ENCODE results near the gene HMGN2. TPM values are rescaled to one million over a fixed set of nuclear protein-coding genes. Genes with fewer than 3 reads are reported as not detected.
A peak's percentile ranks its signal among the peaks of the same experiment; 100 is the strongest.

HMGN2 gene
- total RNA-seq, 1 donor from 2014 or later: 462 TPM

- H3K27me3 Mint-ChIP-seq: no peaks in the 10 kb centered on the region
- CTCF ChIA-PET: no interaction called here
- no peak for TF ChIP-seq CTCF (IDR thresholded peaks at IDR 0.05)
- POLR2A ChIA-PET: interaction anchor here (0.5 to 0.6 kb wide), 2 partner anchors 11 to 367 kb away, joined by 3 to 6 read pairs; no protein-coding TSS in a partner anchor
- peaks cover 49% of the 10 kb centered on the region for H3K4me1 Mint-ChIP-seq
- DNase-seq (no peak), ATAC-seq (ENCODE audit: low read depth) (no peak)
- no peak overlapping the region for H3K4me3 Mint-ChIP-seq
- no peaks in the 10 kb centered on the region for H3K9me3 Mint-ChIP-seq
- intact Hi-C loops (cut with micrococcal nuclease): no loop called here
- peak overlapping the region; percentile 14 for H3K27ac Mint-ChIP-seq
- peaks cover 62% of the 10 kb centered on the region for H3K36me3 Mint-ChIP-seq (ENCODE audit: low read depth)
These were observed 3.7 kb downstream of the HMGN2 start for GRCh38 chr1:26475989-26476388.

DNA sequence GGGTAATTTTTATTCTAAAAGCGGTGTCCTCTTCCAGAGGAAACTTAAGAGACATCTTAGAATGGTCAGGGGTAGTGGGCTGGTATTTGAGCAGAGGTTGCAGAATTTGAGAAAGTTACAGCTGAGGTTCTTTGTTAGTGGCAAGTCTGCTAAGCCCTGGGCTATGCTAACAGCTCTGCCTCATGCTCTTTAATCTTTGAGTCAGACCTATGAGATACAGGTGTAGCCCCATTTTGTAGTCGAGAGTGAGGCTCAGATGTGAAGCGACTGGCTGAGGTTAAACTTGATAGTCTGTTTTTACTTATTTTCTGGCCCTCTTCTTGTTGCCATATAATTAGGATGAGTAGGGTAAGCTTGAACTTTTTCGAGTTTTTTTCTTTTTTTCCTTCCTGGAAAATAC lies 4.7 kb downstream of the HMGN2 start:
- DNase-seq (no peak), ATAC-seq (ENCODE audit: low read depth) (no peak)
- H3K9me3 Mint-ChIP-seq: no peaks in the 10 kb centered on the region
- peaks cover 39% of the 10 kb centered on the region for H3K4me1 Mint-ChIP-seq
- H3K36me3 Mint-ChIP-seq (ENCODE audit: low read depth): peaks cover 66% of the 10 kb centered on the region
- TF ChIP-seq CTCF (IDR thresholded peaks at IDR 0.05): no peak
- ChIA-PET POLR2A (interaction anchor here (1.0 kb wide), 1 partner anchor 23 kb away, joined by 3 read pairs; no protein-coding TSS in a partner anchor), CTCF (no interaction called here)
- intact Hi-C loops (cut with micrococcal nuclease): no loop called here
- H3K4me3 Mint-ChIP-seq: no peak overlapping the region
- peak overlapping the region; percentile 46 for H3K27ac Mint-ChIP-seq
- H3K27me3 Mint-ChIP-seq: no peaks in the 10 kb centered on the region

- no peak overlapping the region for H3K27ac Mint-ChIP-seq
- CTCF ChIA-PET: no interaction called here
These were observed 5.4 kb downstream of the HMGN2 start for GRCh38 chr1:26477446-26478152.

DNA sequence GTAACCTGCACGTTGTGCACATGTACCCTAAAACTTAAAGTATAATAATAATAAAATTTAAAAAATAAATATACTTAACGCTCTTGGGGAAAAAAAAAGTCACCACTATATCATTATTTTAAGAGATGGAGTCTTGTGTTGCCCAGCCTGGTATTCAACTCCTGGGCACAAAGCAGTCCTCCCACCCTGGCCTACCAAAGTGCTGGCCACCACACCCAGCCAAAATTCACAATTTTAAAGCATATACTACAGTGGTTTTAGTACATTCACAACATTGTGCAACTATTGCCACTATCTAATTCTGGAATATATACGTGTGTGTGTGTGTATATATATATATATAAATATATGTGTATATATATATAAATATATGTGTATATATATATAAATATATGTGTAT lies 5.9 kb downstream of the HMGN2 start:
- Mint-ChIP-seq H3K36me3 (ENCODE audit: low read depth) (peaks cover 63% of the 10 kb centered on the region), H3K27ac (no peak overlapping the region), H3K27me3 (no peaks in the 10 kb centered on the region), H3K9me3 (no peaks in the 10 kb centered on the region), H3K4me3 (no peak overlapping the region), H3K4me1 (peaks cover 37% of the 10 kb centered on the region)
- no peak for TF ChIP-seq CTCF (IDR thresholded peaks at IDR 0.05)
- DNase-seq: no peak
- CTCF ChIA-PET: no interaction called here
- POLR2A ChIA-PET: no interaction called here
- no peak for ATAC-seq (ENCODE audit: low read depth)
- intact Hi-C loops (cut with micrococcal nuclease): no loop called here

More at GRCh38 chr1:26477446-26478152, 5.4 kb downstream of the HMGN2 start:
- intact Hi-C loops (cut with micrococcal nuclease): no loop called here
- Mint-ChIP-seq H3K4me3 (no peak overlapping the region), H3K9me3 (no peaks in the 10 kb centered on the region), H3K36me3 (ENCODE audit: low read depth) (peaks cover 63% of the 10 kb centered on the region), H3K4me1 (peaks cover 39% of the 10 kb centered on the region), H3K27me3 (no peaks in the 10 kb centered on the region)
- DNase-seq (no peak), ATAC-seq (ENCODE audit: low read depth) (no peak)
- POLR2A ChIA-PET: interaction anchor here (1.0 kb wide), 1 partner anchor 23 kb away, joined by 3 read pairs; no protein-coding TSS in a partner anchor
- no peak for TF ChIP-seq CTCF (IDR thresholded peaks at IDR 0.05)

DNA sequence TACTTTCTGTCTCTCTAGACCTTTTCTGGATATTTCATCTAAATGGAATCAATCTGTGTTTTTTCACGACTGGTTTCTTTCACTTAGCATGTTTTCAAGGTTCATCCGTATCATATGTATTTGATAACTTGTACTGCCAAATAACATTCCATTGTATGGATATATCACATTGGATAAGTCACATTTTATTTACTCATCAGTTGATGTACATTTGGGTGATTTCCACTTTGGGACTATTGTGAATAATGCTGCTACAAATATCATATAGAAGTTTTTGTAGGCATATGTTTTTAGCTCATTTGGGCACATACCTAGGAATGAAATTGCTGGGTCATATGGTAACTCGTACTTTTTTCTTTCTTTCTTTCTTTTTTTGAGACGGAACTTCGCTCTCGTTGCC lies 6.7 kb downstream of the HMGN2 start:
- ATAC-seq (ENCODE audit: low read depth) (no peak), DNase-seq (no peak)
- no peak for TF ChIP-seq CTCF (IDR thresholded peaks at IDR 0.05)
- intact Hi-C loops (cut with micrococcal nuclease): no loop called here
- Mint-ChIP-seq H3K9me3 (no peaks in the 10 kb centered on the region), H3K4me1 (peaks cover 29% of the 10 kb centered on the region), H3K36me3 (ENCODE audit: low read depth) (peaks cover 54% of the 10 kb centered on the region), H3K27me3 (no peaks in the 10 kb centered on the region), H3K4me3 (no peak overlapping the region), H3K27ac (no peak overlapping the region)
- CTCF ChIA-PET: no interaction called here
- POLR2A ChIA-PET: no interaction called here
